Hematopoietic multipotent progenitor cell treated with erythropoietin and hydrocortisone succinate and interleukin-3 and kit ligand, for 4 days (in vitro differentiated cells): ENCODE measurements around the gene RAPGEF3.

Experiments
- DNase-seq: peaks from one replicate; pipeline ENCODE4 v3.0.0-alpha.2; 2015

The RAPGEF3 gene

GRCh38 chr12:47755655-47756562, 2.8 kb downstream of the RAPGEF3 start:
- no peak for DNase-seq

- DNase-seq, result no peak
Measured at GRCh38 chr12:47754881-47755280, 3.8 kb downstream of the RAPGEF3 start.

GRCh38 chr12:47754126-47754525, 4.6 kb downstream of the RAPGEF3 start:
- no peak for DNase-seq

- no peak for DNase-seq
Measured at GRCh38 chr12:47753021-47754001, 5.4 kb downstream of the RAPGEF3 start.

GRCh38 chr12:47752552-47752951, 6.1 kb downstream of the RAPGEF3 start:
- DNase-seq, result no peak

- DNase-seq, result no peak
Measured at GRCh38 chr12:47752121-47752520, 6.6 kb downstream of the RAPGEF3 start.

- DNase-seq, result no peak
Measured at GRCh38 chr12:47751561-47751960, 7.1 kb downstream of the RAPGEF3 start.

- DNase-seq, result no peak
Measured at GRCh38 chr12:47750916-47751470, 7.7 kb downstream of the RAPGEF3 start.

- DNase-seq, result no peak
Measured at GRCh38 chr12:47750229-47750798, 8.4 kb downstream of the RAPGEF3 start.

- DNase-seq, result no peak
Measured at GRCh38 chr12:47748899-47749298, 9.8 kb downstream of the RAPGEF3 start.

- no peak for DNase-seq
Measured at GRCh38 chr12:47748507-47748828, 10.2 kb downstream of the RAPGEF3 start.

- no peak for DNase-seq
Measured at GRCh38 chr12:47747596-47748506, 10.8 kb downstream of the RAPGEF3 start.

GRCh38 chr12:47747126-47747525, 11.6 kb downstream of the RAPGEF3 start:
- DNase-seq, result peak; percentile 34

GRCh38 chr12:47746523-47746922, 12.2 kb downstream of the RAPGEF3 start:
- no peak for DNase-seq

- no peak for DNase-seq
Measured at GRCh38 chr12:47746073-47746472, 12.6 kb downstream of the RAPGEF3 start.

- DNase-seq, result no peak
Measured at GRCh38 chr12:47745485-47746041, 13.1 kb downstream of the RAPGEF3 start.

- no peak for DNase-seq
Measured at GRCh38 chr12:47744778-47745436, 13.8 kb downstream of the RAPGEF3 start.

- peak; percentile 28 for DNase-seq
Measured at GRCh38 chr12:47744005-47744651, 14.6 kb downstream of the RAPGEF3 start.

GRCh38 chr12:47743311-47743860, 15.3 kb downstream of the RAPGEF3 start:
- no peak for DNase-seq

GRCh38 chr12:47742253-47742825, 16.3 kb downstream of the RAPGEF3 start:
- DNase-seq, result peak; percentile 58
